Activated CD4-positive, alpha-beta memory T cell treated with anti-CD3 and anti-CD28 coated beads for 36 hours (primary cell): ENCODE results near the gene PATL1. TPM values are rescaled to one million over a fixed set of nuclear protein-coding genes. Genes with fewer than 3 reads are reported as not detected.
"Not testable (repeated sequence)": the region's sequence is repeated elsewhere in the genome, so short reads cannot be mapped to it uniquely, and the experiment has no call there.

Experiments used
- CTCF ChIA-PET: fragments of 350-600 bp; sonication (Branson Sonifier 250); formaldehyde crosslinking; loops from one replicate; lab custom pipeline; 2021; ENCODE audit warnings: antibody characterized with exemption, inconsistent platforms; lab: Charles Lee
- POLR2A ChIA-PET: fragments of 350-600 bp; sonication (Branson Sonifier 250); formaldehyde crosslinking; loops from one replicate; lab custom pipeline; 2021; ENCODE audit warnings: antibody characterized with exemption; lab: Charles Lee
- DNase-seq: peaks from one replicate; pipeline ENCODE4 v3.0.0-alpha.2; 2020
- H3K27ac Mint-ChIP-seq: one replicate; pipeline ENCODE4 v1.8.0; 2021; ENCODE audit warnings: mixed read lengths
- H3K27me3 Mint-ChIP-seq: one replicate; pipeline ENCODE4 v1.8.0; 2021; ENCODE audit warnings: mixed read lengths
- H3K36me3 Mint-ChIP-seq: one replicate; pipeline ENCODE4 v1.8.0; 2021; ENCODE audit warnings: mixed read lengths
- H3K4me1 Mint-ChIP-seq: one replicate; pipeline ENCODE4 v1.8.0; 2021; ENCODE audit warnings: low read depth, mixed read lengths
- H3K4me3 Mint-ChIP-seq: one replicate; pipeline ENCODE4 v1.8.0; 2021; ENCODE audit warnings: mild to moderate bottlenecking, mixed read lengths
- H3K9me3 Mint-ChIP-seq: one replicate; pipeline ENCODE4 v1.8.0; 2021; ENCODE audit warnings: mixed read lengths
- intact Hi-C: fragments of 100-400 bp; cut with micrococcal nuclease; formaldehyde crosslinking; loops from one replicate; pipeline ENCODE4 v1.15.1; 2023
- total RNA-seq, 2 experiments: library from RNA; stranded (reverse); gene quantifications; one replicate each; pipeline ENCODE4 v1.2.3, GENCODE V29; 2021

The PATL1 gene
- total RNA-seq, 2 experiments from 2014 or later: 58.3 to 62.3 TPM

GRCh38 chr11:59691156-59691555 lies 22.3 kb upstream of the PATL1 start:
- CTCF ChIA-PET: no interaction called here
- intact Hi-C loops: no loop called here
- peaks cover 21% of the 10 kb centered on the region for H3K9me3 Mint-ChIP-seq
- H3K27me3 Mint-ChIP-seq: peaks cover 7% of the 10 kb centered on the region
- peaks cover 9% of the 10 kb centered on the region for H3K36me3 Mint-ChIP-seq
- H3K27ac Mint-ChIP-seq: no peak overlapping the region
- POLR2A ChIA-PET: no interaction called here
- H3K4me1 Mint-ChIP-seq: no peaks in the 10 kb centered on the region
- no peak overlapping the region for H3K4me3 Mint-ChIP-seq
- no peak for DNase-seq

- CTCF ChIA-PET: no interaction called here
Observed at GRCh38 chr11:59689015-59689414, 20.2 kb upstream of the PATL1 start.

GRCh38 chr11:59681260-59681725 lies 12.5 kb upstream of the PATL1 start:
- H3K4me3 Mint-ChIP-seq, POLR2A ChIA-PET, H3K9me3 Mint-ChIP-seq, H3K4me1 Mint-ChIP-seq, H3K36me3 Mint-ChIP-seq, H3K27ac Mint-ChIP-seq, intact Hi-C loops, DNase-seq: not testable (repeated sequence)
- CTCF ChIA-PET: interaction anchor here (0.6 kb wide), 1 partner anchor 129 kb away, joined by 4 read pairs; no protein-coding TSS in a partner anchor
- H3K27me3 Mint-ChIP-seq: peaks cover 20% of the 10 kb centered on the region

More at GRCh38 chr11:59689015-59689414, 20.2 kb upstream of the PATL1 start:
- intact Hi-C loops: no loop called here
- no peak for DNase-seq
- Mint-ChIP-seq H3K36me3 (peaks cover 9% of the 10 kb centered on the region), H3K4me1 (no peaks in the 10 kb centered on the region), H3K9me3 (peaks cover 21% of the 10 kb centered on the region), H3K27ac (no peak overlapping the region), H3K4me3 (no peak overlapping the region), H3K27me3 (peaks cover 18% of the 10 kb centered on the region)
- POLR2A ChIA-PET: interaction anchor here (0.6 kb wide), 1 partner anchor 1109 kb away, joined by 3 read pairs; no protein-coding TSS in a partner anchor

GRCh38 chr11:59680287-59681154 lies 11.7 kb upstream of the PATL1 start:
- H3K27me3 Mint-ChIP-seq: peaks cover 18% of the 10 kb centered on the region
- H3K27ac Mint-ChIP-seq: no peak overlapping the region
- intact Hi-C loops: loop anchor here (1.0 kb wide), 2 partner anchors 143 to 509 kb away; no protein-coding TSS in a partner anchor
- POLR2A ChIA-PET: interaction anchor here (0.6 kb wide), 1 partner anchor 24 kb away, joined by 5 read pairs; no protein-coding TSS in a partner anchor
- no peaks in the 10 kb centered on the region for H3K4me1 Mint-ChIP-seq
- no peaks in the 10 kb centered on the region for H3K9me3 Mint-ChIP-seq
- no peaks in the 10 kb centered on the region for H3K36me3 Mint-ChIP-seq
- CTCF ChIA-PET: interaction anchor here (0.6 kb wide), 1 partner anchor 128 kb away, joined by 4 read pairs; no protein-coding TSS in a partner anchor
- DNase-seq: peak; percentile 67
- no peak overlapping the region for H3K4me3 Mint-ChIP-seq

DNA sequence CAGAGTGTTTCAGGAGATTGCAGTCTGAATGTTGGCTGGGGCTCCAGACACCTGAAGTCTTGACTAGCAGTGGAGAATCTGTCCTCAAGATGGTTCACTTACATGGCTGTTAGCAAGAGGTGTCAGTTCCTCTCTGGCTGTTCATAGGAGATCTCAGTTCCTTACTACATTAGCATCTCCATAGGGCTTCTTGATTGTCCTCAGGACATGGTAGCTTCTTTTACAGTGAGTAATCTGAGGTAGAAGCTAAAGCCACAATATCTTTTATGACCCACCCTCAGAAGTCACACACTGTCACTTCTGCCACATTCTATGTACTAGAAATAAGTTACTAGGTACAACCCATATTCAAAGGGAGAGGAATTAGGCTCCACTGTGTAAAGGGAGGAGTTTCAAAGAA lies 10.5 kb upstream of the PATL1 start:
- H3K4me1 Mint-ChIP-seq: no peaks in the 10 kb centered on the region
- H3K4me3 Mint-ChIP-seq: no peak overlapping the region
- H3K36me3 Mint-ChIP-seq: no peaks in the 10 kb centered on the region
- H3K9me3 Mint-ChIP-seq: no peaks in the 10 kb centered on the region
- peaks cover 11% of the 10 kb centered on the region for H3K27me3 Mint-ChIP-seq
- intact Hi-C loops: no loop called here
- no peak overlapping the region for H3K27ac Mint-ChIP-seq
- DNase-seq: no peak
- POLR2A ChIA-PET: no interaction called here
- CTCF ChIA-PET: no interaction called here

DNA sequence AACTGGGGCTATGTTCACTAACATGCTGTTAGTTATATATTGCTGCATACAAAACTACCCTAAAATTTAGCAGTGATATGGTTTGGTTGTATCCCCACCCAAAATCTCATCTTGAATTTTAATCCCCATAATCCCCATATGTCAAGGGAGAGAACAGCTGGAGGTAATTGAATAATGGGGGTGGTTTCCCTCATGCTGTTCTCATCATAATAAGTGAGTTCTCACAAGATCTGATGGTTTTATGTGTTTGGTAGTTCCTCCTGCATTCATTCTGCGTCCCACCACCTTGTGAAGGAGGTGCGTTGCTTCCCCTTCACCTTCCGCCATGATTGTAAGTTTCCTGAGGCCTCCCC lies 10.0 kb upstream of the PATL1 start:
- H3K36me3 Mint-ChIP-seq: no peaks in the 10 kb centered on the region

GRCh38 chr11:59678118-59678812 lies 9.4 kb upstream of the PATL1 start:
- POLR2A ChIA-PET: interaction anchor here (1.2 kb wide), 1 partner anchor 12 kb away, joined by 4 read pairs; no protein-coding TSS in a partner anchor
- no peaks in the 10 kb centered on the region for H3K36me3 Mint-ChIP-seq
- no peaks in the 10 kb centered on the region for H3K9me3 Mint-ChIP-seq
- H3K27me3 Mint-ChIP-seq: peaks cover 9% of the 10 kb centered on the region
- DNase-seq: no peak
- no peaks in the 10 kb centered on the region for H3K4me1 Mint-ChIP-seq
- H3K4me3 Mint-ChIP-seq: no peak overlapping the region
- intact Hi-C loops: no loop called here
- CTCF ChIA-PET: interaction anchor here (1.3 to 1.4 kb wide), 2 partner anchors 9 to 13 kb away, joined by 3 to 5 read pairs; partner anchors contain the start of gene PATL1
- H3K27ac Mint-ChIP-seq: no peak overlapping the region

More for the DNA sequence above, 10.0 kb upstream of the PATL1 start:
- Mint-ChIP-seq H3K9me3 (no peaks in the 10 kb centered on the region), H3K27me3 (peaks cover 9% of the 10 kb centered on the region), H3K4me1 (no peaks in the 10 kb centered on the region), H3K4me3 (no peak overlapping the region), H3K27ac (no peak overlapping the region)
- DNase-seq: no peak
- CTCF ChIA-PET: no interaction called here
- POLR2A ChIA-PET: no interaction called here
- intact Hi-C loops: no loop called here

DNA sequence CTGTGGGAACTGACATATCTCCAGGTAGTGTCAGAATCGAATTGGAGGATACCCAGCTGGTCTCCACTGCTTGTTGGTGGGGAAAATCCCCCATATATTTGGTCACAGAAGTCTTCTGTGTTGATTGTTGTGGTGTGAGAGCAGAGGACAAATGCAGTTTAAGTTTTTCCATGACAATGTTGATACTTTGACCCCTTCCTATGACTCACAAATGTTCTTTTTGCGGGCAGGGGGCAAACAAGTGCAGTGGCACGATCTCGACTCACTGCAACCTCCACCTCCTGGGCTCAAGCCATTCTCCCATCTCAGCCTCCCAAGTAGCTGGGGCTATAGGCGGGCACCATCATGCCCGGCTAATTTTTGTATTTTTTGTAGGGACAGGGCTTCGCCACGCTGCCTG lies 7.4 kb upstream of the PATL1 start:
- Mint-ChIP-seq H3K9me3 (no peaks in the 10 kb centered on the region), H3K4me3 (no peak overlapping the region), H3K27me3 (peaks cover 2% of the 10 kb centered on the region), H3K4me1 (no peaks in the 10 kb centered on the region), H3K36me3 (no peaks in the 10 kb centered on the region), H3K27ac (no peak overlapping the region)
- DNase-seq: no peak
- CTCF ChIA-PET: no interaction called here
- intact Hi-C loops: no loop called here
- POLR2A ChIA-PET: no interaction called here

- peaks cover 2% of the 10 kb centered on the region for H3K27me3 Mint-ChIP-seq
- intact Hi-C loops: no loop called here
- no peaks in the 10 kb centered on the region for H3K36me3 Mint-ChIP-seq
- ChIA-PET POLR2A (no interaction called here), CTCF (interaction anchor here (0.9 kb wide), 1 partner anchor 8 kb away, joined by 3 read pairs; no protein-coding TSS in a partner anchor)
- no peaks in the 10 kb centered on the region for H3K9me3 Mint-ChIP-seq
- no peak for DNase-seq
- H3K4me1 Mint-ChIP-seq: peaks cover 8% of the 10 kb centered on the region
- no peak overlapping the region for H3K27ac Mint-ChIP-seq
- H3K4me3 Mint-ChIP-seq: no peak overlapping the region
Observed at GRCh38 chr11:59674291-59674690, 5.5 kb upstream of the PATL1 start.

DNA sequence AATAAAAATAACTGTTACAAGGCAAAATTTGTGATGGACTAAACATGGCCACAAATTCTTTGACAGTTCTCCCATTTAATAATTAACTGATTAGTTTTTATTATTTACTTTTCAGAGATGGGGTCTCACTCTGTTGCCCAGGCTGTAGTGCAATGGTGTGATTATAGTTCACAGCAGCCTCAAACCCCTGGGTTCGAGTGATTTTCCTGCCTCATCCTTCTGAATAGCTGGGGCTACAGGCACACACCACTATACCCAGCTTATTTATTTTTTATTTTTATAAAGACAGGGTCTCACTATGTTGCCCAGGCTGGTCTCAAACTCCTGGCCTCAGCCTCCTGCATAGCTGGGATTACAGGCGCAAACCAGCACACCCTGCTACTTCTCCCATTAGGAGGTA lies 4.5 kb upstream of the PATL1 start:
- H3K27ac Mint-ChIP-seq: no peak overlapping the region
- DNase-seq: no peak
- CTCF ChIA-PET: interaction anchor here (0.9 kb wide), 1 partner anchor 9 kb away, joined by 3 read pairs; no protein-coding TSS in a partner anchor
- H3K9me3 Mint-ChIP-seq: no peaks in the 10 kb centered on the region
- intact Hi-C loops: no loop called here
- POLR2A ChIA-PET: no interaction called here
- H3K4me3 Mint-ChIP-seq: no peak overlapping the region
- H3K36me3 Mint-ChIP-seq: no peaks in the 10 kb centered on the region
- no peaks in the 10 kb centered on the region for H3K27me3 Mint-ChIP-seq
- peaks cover 8% of the 10 kb centered on the region for H3K4me1 Mint-ChIP-seq

DNA sequence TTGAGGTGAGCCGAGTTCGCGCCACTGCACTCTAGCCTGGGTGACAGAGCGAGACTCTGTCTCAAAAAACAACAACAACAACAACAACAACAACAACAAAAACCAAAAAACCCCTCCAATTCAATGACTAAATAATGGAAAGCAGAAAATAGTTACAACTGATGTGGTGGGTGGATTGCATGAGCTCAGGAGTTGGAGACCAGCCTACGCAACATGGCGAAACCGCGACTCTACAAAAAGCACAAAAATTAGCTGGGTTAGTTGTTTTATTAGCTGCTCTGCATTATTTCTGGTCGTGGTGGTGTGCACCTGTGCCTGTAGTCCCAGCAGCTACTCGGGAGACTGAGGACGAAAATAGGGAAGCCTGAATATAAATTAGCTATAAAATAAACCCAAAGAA lies 2.6 kb upstream of the PATL1 start:
- intact Hi-C loops: no loop called here
- CTCF ChIA-PET: interaction anchor here (0.5 to 1.4 kb wide), 3 partner anchors 130 to 134 kb away, joined by 3 to 5 read pairs (median 4); no protein-coding TSS in a partner anchor
- no peaks in the 10 kb centered on the region for H3K9me3 Mint-ChIP-seq
- H3K36me3 Mint-ChIP-seq: peaks cover 11% of the 10 kb centered on the region
- POLR2A ChIA-PET: no interaction called here
- H3K4me1 Mint-ChIP-seq: peaks cover 25% of the 10 kb centered on the region
- H3K4me3 Mint-ChIP-seq: no peak overlapping the region
- no peaks in the 10 kb centered on the region for H3K27me3 Mint-ChIP-seq
- no peak for DNase-seq
- H3K27ac Mint-ChIP-seq: no peak overlapping the region
